Measurements from ENCODE around the gene ZG16B.

ZG16B gene

DNA sequence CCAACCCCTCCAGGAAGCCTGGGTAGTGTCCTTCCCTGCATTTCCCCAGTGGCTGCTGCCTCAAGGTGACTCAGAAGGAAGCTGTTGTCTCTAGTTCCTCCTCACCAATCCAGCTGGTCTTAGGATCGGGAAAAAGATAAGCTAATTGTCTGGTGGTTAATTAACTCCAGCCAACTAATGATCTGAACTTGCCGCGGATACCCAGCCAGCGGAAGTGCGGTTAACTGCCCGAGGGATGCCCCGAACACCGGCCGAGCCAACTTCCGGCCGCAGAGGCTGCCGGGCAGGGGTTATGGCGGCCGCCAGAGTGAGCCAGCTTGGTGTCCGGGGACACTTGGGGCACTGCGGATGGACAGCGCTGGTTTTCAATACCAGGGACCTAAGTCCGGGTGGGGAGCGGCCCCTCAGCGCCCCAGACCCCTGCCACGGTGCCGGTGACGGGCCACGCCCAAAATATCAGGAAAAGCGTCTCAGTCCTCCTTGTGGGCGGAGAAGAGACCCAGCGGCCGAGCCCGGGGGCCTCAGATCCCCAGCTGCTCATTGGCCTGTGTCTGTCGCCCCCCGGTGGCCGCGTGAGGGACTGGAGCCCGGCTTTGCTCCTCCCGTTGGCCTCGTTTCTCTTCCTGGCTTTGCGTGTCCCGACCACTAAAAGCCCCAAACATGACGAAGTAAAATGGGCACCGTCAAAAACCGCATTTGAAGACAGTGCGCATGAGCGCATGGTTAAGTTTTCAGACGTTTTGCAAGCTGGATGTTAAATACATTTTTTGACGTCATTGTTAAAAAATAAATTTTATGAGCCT, 38.1 kb downstream of the ZG16B start:
- DNase-seq (ENCODE audit: low read depth in 2 of 2), result peak; percentile 95 to 97
- TF ChIP-seq, protein P1, sequence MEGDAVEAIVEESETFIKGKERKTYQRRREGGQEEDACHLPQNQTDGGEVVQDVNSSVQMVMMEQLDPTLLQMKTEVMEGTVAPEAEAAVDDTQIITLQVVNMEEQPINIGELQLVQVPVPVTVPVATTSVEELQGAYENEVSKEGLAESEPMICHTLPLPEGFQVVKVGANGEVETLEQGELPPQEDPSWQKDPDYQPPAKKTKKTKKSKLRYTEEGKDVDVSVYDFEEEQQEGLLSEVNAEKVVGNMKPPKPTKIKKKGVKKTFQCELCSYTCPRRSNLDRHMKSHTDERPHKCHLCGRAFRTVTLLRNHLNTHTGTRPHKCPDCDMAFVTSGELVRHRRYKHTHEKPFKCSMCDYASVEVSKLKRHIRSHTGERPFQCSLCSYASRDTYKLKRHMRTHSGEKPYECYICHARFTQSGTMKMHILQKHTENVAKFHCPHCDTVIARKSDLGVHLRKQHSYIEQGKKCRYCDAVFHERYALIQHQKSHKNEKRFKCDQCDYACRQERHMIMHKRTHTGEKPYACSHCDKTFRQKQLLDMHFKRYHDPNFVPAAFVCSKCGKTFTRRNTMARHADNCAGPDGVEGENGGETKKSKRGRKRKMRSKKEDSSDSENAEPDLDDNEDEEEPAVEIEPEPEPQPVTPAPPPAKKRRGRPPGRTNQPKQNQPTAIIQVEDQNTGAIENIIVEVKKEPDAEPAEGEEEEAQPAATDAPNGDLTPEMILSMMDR (IDR thresholded peaks at IDR 0.05; ENCODE audit: low read depth, low read length), result peak; percentile 95
- H3K4me3 ChIP-seq (replicated peaks in 1 of 2; ENCODE audit: low read depth in 2 of 2, low read length in 2 of 2), result peak overlapping the region; percentile 61 to 68

GRCh38 chr16:2871926-2872325, 41.8 kb downstream of the ZG16B start:
- TF ChIP-seq, protein P1 (IDR thresholded peaks at IDR 0.05; ENCODE audit: low read depth, low read length), result no peak
- no peak for DNase-seq (ENCODE audit: low read depth in 2 of 2)
- no peak overlapping the region for H3K4me3 ChIP-seq (replicated peaks in 1 of 2; ENCODE audit: low read depth in 2 of 2, low read length in 2 of 2)

- DNase-seq (ENCODE audit: low read depth in 2 of 2), result no peak
- no peak overlapping the region for H3K4me3 ChIP-seq (replicated peaks in 1 of 2; ENCODE audit: low read depth in 2 of 2, low read length in 2 of 2)
- TF ChIP-seq, protein P1 (IDR thresholded peaks at IDR 0.05; ENCODE audit: low read depth, low read length), result no peak
Observed at GRCh38 chr16:2874032-2874911, 44.2 kb downstream of the ZG16B start.

- TF ChIP-seq, protein P1 (IDR thresholded peaks at IDR 0.05; ENCODE audit: low read depth, low read length), result peak; percentile 86
- no peak overlapping the region for H3K4me3 ChIP-seq (replicated peaks in 1 of 2; ENCODE audit: low read depth in 2 of 2, low read length in 2 of 2)
- DNase-seq (ENCODE audit: low read depth in 2 of 2), result peak; percentile 79 to 84
Observed at GRCh38 chr16:2874912-2875362, 44.8 kb downstream of the ZG16B start.

DNA sequence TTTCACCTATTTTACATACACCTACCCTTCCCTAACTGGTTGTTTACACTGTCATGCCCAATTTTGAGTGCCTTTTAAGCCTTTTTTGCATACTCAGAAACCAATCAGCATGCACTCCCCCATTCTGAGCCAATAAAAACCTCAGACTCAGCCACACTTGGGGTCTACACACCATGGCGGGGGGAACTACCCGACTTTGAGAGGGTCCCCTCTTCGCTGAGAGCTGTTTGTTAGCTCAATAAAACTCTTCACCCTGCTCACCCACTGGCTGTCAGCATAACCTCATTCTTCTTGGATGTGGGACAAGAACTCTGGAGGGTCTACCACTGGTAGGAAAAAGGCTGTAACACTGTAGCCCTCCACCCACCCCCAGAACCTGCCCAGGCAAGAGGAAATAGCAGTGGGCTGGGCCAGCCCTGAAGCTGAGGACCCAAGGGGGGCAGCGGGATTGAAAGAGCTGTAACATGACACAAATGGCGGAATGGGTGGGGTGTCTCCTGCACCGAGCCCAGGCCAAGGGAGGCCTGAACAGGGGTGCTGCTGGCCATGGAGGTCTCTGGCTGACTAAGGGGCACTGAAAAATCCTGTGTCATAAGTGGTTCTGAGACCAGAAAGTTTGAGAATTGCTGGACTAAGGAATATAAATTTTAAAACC, 49.9 kb downstream of the ZG16B start:
- H3K4me3 ChIP-seq (replicated peaks in 1 of 2; ENCODE audit: low read depth in 2 of 2, low read length in 2 of 2), result no peak overlapping the region
- no peak for DNase-seq (ENCODE audit: low read depth in 2 of 2)
- TF ChIP-seq, protein P1 (IDR thresholded peaks at IDR 0.05; ENCODE audit: low read depth, low read length), result no peak

All from cardiac fibroblast (primary cell).